GM18867 (cell line): ENCODE results near the gene STYK1.

ENCODE experiments used
- ATAC-seq: cut with Tn5 transposase; IDR thresholded peaks from one replicate; pipeline ENCODE4 v1.9.1; 2021; ENCODE audit warnings: mild to moderate bottlenecking, moderate library complexity; ENCODE audit not compliant: unreplicated experiment

The STYK1 gene

DNA sequence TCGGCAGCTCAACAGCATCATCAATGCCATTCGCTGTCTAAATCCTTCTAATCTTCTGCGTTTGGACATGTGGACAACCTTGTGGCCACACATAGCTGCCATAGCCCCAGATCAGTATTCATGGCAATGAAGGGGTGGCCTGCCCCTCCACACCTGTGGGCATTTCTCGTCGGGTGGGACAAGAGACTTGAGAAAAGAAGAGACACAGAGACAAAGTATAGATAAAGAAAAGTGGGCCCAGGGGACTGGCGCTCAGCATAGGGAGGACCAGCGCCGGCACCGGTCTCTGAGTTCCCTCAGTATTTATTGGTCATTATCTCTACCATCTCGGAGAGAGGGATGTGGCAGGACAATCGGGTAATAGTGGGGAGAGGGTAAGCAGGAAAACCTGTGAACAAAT, 102.7 kb downstream of the STYK1 start:
- ATAC-seq: no peak
